ENCODE data around the gene RHOXF2B.

DNA sequence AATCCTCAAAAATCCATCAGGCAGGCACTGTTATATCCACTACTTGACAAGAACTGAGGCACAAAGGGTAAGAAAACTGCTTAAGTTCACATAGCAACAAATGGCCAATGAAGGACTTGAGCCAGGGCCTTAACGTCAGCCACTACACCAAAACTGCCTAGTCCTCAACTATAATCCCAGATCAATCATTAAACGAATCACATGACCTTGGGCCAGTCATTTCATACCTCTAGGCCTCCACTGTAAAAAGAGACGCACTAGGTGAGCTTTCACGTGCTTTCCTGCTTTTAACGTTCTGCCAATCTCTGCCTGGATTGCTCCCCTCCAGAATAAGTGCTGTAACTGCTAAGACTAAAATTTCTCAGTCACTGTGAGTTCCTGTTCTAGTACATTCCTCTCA, 54.7 kb downstream of the RHOXF2B start:
- TF ChIP-seq ZNF624 (tag by site-specific recombination; IDR thresholded peaks at IDR 0.05), result no peak
- TF ChIP-seq, protein P1, sequence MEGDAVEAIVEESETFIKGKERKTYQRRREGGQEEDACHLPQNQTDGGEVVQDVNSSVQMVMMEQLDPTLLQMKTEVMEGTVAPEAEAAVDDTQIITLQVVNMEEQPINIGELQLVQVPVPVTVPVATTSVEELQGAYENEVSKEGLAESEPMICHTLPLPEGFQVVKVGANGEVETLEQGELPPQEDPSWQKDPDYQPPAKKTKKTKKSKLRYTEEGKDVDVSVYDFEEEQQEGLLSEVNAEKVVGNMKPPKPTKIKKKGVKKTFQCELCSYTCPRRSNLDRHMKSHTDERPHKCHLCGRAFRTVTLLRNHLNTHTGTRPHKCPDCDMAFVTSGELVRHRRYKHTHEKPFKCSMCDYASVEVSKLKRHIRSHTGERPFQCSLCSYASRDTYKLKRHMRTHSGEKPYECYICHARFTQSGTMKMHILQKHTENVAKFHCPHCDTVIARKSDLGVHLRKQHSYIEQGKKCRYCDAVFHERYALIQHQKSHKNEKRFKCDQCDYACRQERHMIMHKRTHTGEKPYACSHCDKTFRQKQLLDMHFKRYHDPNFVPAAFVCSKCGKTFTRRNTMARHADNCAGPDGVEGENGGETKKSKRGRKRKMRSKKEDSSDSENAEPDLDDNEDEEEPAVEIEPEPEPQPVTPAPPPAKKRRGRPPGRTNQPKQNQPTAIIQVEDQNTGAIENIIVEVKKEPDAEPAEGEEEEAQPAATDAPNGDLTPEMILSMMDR (tag by site-specific recombination; IDR thresholded peaks at IDR 0.05), result no peak
- TF ChIP-seq ZBTB7A (tag by site-specific recombination; IDR thresholded peaks at IDR 0.05; ENCODE audit: low read depth), result no peak
- TF ChIP-seq ZNF266 (tag by site-specific recombination; IDR thresholded peaks at IDR 0.05; ENCODE audit: low read depth), result no peak
- TF ChIP-seq, protein P2, sequence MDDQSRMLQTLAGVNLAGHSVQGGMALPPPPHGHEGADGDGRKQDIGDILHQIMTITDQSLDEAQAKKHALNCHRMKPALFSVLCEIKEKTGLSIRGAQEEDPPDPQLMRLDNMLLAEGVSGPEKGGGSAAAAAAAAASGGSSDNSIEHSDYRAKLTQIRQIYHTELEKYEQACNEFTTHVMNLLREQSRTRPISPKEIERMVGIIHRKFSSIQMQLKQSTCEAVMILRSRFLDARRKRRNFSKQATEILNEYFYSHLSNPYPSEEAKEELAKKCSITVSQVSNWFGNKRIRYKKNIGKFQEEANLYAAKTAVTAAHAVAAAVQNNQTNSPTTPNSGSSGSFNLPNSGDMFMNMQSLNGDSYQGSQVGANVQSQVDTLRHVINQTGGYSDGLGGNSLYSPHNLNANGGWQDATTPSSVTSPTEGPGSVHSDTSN (CRISPR knock-in tag; IDR thresholded peaks at IDR 0.05), result no peak
- TF ChIP-seq, protein P3, sequence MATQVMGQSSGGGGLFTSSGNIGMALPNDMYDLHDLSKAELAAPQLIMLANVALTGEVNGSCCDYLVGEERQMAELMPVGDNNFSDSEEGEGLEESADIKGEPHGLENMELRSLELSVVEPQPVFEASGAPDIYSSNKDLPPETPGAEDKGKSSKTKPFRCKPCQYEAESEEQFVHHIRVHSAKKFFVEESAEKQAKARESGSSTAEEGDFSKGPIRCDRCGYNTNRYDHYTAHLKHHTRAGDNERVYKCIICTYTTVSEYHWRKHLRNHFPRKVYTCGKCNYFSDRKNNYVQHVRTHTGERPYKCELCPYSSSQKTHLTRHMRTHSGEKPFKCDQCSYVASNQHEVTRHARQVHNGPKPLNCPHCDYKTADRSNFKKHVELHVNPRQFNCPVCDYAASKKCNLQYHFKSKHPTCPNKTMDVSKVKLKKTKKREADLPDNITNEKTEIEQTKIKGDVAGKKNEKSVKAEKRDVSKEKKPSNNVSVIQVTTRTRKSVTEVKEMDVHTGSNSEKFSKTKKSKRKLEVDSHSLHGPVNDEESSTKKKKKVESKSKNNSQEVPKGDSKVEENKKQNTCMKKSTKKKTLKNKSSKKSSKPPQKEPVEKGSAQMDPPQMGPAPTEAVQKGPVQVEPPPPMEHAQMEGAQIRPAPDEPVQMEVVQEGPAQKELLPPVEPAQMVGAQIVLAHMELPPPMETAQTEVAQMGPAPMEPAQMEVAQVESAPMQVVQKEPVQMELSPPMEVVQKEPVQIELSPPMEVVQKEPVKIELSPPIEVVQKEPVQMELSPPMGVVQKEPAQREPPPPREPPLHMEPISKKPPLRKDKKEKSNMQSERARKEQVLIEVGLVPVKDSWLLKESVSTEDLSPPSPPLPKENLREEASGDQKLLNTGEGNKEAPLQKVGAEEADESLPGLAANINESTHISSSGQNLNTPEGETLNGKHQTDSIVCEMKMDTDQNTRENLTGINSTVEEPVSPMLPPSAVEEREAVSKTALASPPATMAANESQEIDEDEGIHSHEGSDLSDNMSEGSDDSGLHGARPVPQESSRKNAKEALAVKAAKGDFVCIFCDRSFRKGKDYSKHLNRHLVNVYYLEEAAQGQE (tag by site-specific recombination; IDR thresholded peaks at IDR 0.05), result no peak
- TF ChIP-seq, protein P4, sequence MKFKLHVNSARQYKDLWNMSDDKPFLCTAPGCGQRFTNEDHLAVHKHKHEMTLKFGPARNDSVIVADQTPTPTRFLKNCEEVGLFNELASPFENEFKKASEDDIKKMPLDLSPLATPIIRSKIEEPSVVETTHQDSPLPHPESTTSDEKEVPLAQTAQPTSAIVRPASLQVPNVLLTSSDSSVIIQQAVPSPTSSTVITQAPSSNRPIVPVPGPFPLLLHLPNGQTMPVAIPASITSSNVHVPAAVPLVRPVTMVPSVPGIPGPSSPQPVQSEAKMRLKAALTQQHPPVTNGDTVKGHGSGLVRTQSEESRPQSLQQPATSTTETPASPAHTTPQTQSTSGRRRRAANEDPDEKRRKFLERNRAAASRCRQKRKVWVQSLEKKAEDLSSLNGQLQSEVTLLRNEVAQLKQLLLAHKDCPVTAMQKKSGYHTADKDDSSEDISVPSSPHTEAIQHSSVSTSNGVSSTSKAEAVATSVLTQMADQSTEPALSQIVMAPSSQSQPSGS (tag by site-specific recombination; IDR thresholded peaks at IDR 0.05; ENCODE audit: low read depth), result no peak
- TF ChIP-seq, protein P5, sequence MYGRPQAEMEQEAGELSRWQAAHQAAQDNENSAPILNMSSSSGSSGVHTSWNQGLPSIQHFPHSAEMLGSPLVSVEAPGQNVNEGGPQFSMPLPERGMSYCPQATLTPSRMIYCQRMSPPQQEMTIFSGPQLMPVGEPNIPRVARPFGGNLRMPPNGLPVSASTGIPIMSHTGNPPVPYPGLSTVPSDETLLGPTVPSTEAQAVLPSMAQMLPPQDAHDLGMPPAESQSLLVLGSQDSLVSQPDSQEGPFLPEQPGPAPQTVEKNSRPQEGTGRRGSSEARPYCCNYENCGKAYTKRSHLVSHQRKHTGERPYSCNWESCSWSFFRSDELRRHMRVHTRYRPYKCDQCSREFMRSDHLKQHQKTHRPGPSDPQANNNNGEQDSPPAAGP (tag by site-specific recombination; IDR thresholded peaks at IDR 0.05), result no peak
- no peak for TF ChIP-seq ZSCAN16 (tag by site-specific recombination; IDR thresholded peaks at IDR 0.05)
- TF ChIP-seq MYNN (tag by site-specific recombination; IDR thresholded peaks at IDR 0.05; ENCODE audit: borderline replicate concordance), result no peak
- TF ChIP-seq, protein P6, sequence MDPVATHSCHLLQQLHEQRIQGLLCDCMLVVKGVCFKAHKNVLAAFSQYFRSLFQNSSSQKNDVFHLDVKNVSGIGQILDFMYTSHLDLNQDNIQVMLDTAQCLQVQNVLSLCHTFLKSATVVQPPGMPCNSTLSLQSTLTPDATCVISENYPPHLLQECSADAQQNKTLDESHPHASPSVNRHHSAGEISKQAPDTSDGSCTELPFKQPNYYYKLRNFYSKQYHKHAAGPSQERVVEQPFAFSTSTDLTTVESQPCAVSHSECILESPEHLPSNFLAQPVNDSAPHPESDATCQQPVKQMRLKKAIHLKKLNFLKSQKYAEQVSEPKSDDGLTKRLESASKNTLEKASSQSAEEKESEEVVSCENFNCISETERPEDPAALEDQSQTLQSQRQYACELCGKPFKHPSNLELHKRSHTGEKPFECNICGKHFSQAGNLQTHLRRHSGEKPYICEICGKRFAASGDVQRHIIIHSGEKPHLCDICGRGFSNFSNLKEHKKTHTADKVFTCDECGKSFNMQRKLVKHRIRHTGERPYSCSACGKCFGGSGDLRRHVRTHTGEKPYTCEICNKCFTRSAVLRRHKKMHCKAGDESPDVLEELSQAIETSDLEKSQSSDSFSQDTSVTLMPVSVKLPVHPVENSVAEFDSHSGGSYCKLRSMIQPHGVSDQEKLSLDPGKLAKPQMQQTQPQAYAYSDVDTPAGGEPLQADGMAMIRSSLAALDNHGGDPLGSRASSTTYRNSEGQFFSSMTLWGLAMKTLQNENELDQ (tag by site-specific recombination; IDR thresholded peaks at IDR 0.05; ENCODE audit: low read depth), result no peak
- no peak for TF ChIP-seq ZNF433 (tag by site-specific recombination; IDR thresholded peaks at IDR 0.05; ENCODE audit: low read depth)
- TF ChIP-seq, protein P7, sequence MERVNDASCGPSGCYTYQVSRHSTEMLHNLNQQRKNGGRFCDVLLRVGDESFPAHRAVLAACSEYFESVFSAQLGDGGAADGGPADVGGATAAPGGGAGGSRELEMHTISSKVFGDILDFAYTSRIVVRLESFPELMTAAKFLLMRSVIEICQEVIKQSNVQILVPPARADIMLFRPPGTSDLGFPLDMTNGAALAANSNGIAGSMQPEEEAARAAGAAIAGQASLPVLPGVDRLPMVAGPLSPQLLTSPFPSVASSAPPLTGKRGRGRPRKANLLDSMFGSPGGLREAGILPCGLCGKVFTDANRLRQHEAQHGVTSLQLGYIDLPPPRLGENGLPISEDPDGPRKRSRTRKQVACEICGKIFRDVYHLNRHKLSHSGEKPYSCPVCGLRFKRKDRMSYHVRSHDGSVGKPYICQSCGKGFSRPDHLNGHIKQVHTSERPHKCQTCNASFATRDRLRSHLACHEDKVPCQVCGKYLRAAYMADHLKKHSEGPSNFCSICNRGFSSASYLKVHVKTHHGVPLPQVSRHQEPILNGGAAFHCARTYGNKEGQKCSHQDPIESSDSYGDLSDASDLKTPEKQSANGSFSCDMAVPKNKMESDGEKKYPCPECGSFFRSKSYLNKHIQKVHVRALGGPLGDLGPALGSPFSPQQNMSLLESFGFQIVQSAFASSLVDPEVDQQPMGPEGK (tag by site-specific recombination; IDR thresholded peaks at IDR 0.05), result no peak
